Panc1 (cell line): ENCODE results near the gene SDK2. TPM values are rescaled to one million over a fixed set of nuclear protein-coding genes. Genes with fewer than 3 reads are reported as not detected.

Experiments
- ATAC-seq: fragments of 200-7000 bp; cut with Tn5 transposase; 2 replicates; pipeline ENCODE4 v1.9.1; 2020; ENCODE audit warnings: mild to moderate bottlenecking, moderate library complexity
- BruUV-seq: library from RNA; stranded (reverse); fragments of 400-500 nt; replicated peaks from 2 replicates; lab custom pipeline; 2021; lab: Mats Ljungman, UMichigan
- CTCF ChIA-PET: fragments of 300-600 bp; sonication (Branson Sonifier 250); formaldehyde crosslinking; loops from one replicate; lab custom pipeline; 2022; ENCODE audit warnings: antibody characterized with exemption; lab: Charles Lee
- POLR2A ChIA-PET: fragments of 300-600 bp; sonication (Branson Sonifier 250); formaldehyde crosslinking; loops from one replicate; lab custom pipeline; 2022; ENCODE audit warnings: antibody characterized with exemption; lab: Charles Lee
- DNase-seq: peaks from one replicate; pipeline ENCODE4 v3.0.0-alpha.2; 2010; ENCODE audit warnings: low read depth, low spot score
- H3K27ac ChIP-seq: 2 replicates; pipeline ENCODE4 v1.5.1; 2011; ENCODE audit warnings: mild to moderate bottlenecking, low read length, inconsistent platforms
- H3K27me3 ChIP-seq: fragments of 200-500 bp; sonication (Bioruptor generic); 2 replicates; pipeline ENCODE4 v1.6.0; 2014; ENCODE audit warnings: low read length, inconsistent platforms; ENCODE audit not compliant: control insufficient read depth, insufficient read depth
- H3K36me3 ChIP-seq: fragments of 200-500 bp; sonication (Bioruptor generic); 2 replicates; pipeline ENCODE4 v1.5.1; 2014; ENCODE audit warnings: inconsistent platforms, mild to moderate bottlenecking, low read length, moderate library complexity; ENCODE audit not compliant: control insufficient read depth, insufficient read depth
- H3K4me1 ChIP-seq: 2 replicates; pipeline ENCODE4 v1.5.1; 2011; ENCODE audit warnings: inconsistent platforms, mild to moderate bottlenecking, low read length, moderate library complexity; ENCODE audit not compliant: control insufficient read depth, insufficient read depth
- H3K4me3 ChIP-seq, 2 experiments: 2 replicates each; pipeline ENCODE4 v1.5.1; 2011 to 2012; ENCODE audit warnings: low read depth in 2 of 2, low read length in 2 of 2, mild to moderate bottlenecking in 2 of 2, inconsistent platforms in 1 of 2, moderate library complexity in 1 of 2
- H3K9me3 ChIP-seq: fragments of 200-500 bp; sonication (Bioruptor generic); 2 replicates; pipeline ENCODE4 v1.5.1; 2014; ENCODE audit warnings: low read depth, mild to moderate bottlenecking, inconsistent platforms, low read length, moderate library complexity; ENCODE audit not compliant: control insufficient read depth, insufficient read depth
- CTCF ChIP-seq: fragments of 450-650 bp; IDR thresholded peaks from 2 replicates; pipeline ENCODE4 v1.5.1; 2017; ENCODE audit warnings: mild to moderate bottlenecking
- POLR2AphosphoS5 ChIP-seq: IDR thresholded peaks from 2 replicates; pipeline ENCODE4 v1.6.1; 2012; ENCODE audit warnings: mild to moderate bottlenecking, low read depth, low read length, moderate library complexity
- REST ChIP-seq, 2 experiments: IDR thresholded peaks; 2 replicates each; pipeline ENCODE4 v1.6.1; 2011 to 2012; ENCODE audit warnings: low read depth in 2 of 2, control low read depth in 1 of 2, low read length in 1 of 2, mild to moderate bottlenecking in 1 of 2, moderate library complexity in 1 of 2; ENCODE audit not compliant: insufficient read depth in 1 of 2
- SIN3A ChIP-seq: IDR thresholded peaks from 2 replicates; pipeline ENCODE4 v1.6.1; 2012; ENCODE audit warnings: low read depth, mild to moderate bottlenecking, low read length, moderate library complexity, borderline replicate concordance; ENCODE audit not compliant: insufficient read depth
- TCF7L2 ChIP-seq: IDR thresholded peaks from 2 replicates; pipeline ENCODE4 v1.6.1; 2011; ENCODE audit warnings: mild to moderate bottlenecking, low read depth, low read length, inconsistent platforms
- in situ Hi-C: cut with HindIII; loops from 2 replicates; pipeline ENCODE4 v1.10.0; 2016; ENCODE audit warnings: low sequenced_read_pairs, low pct_unique_long_range_greater_than_20kb
- intact Hi-C: fragments of 100-400 bp; cut with micrococcal nuclease; formaldehyde crosslinking; loops from one replicate; pipeline ENCODE4 v1.10.0; 2022; ENCODE audit not compliant: unreplicated experiment
- total RNA-seq: library from RNA; stranded (reverse); gene quantifications from one replicate; pipeline ENCODE4 v1.2.1, GENCODE V29; 2021; ENCODE audit not compliant: unreplicated experiment

Gene SDK2
- total RNA-seq, 1 experiment from 2014 or later: 0.41 TPM

- BruUV-seq: no TSS peak
- Histone ChIP-seq H3K9me3 (no peaks in the 10 kb centered on the region), H3K4me3 (no peak overlapping the region), H3K27ac (no peak overlapping the region), H3K27me3 (no peaks in the 10 kb centered on the region), H3K4me1 (no peaks in the 10 kb centered on the region), H3K36me3 (no peaks in the 10 kb centered on the region)
- TF ChIP-seq TCF7L2 (no peak), POLR2AphosphoS5 (no peak), SIN3A (no peak), CTCF (no peak), REST (IDR thresholded peaks at IDR 0.05; ENCODE audit: insufficient read depth in 1 of 2, low read depth in 2 of 2, low read length in 1 of 2) (no peak)
- DNase-seq (no peak), ATAC-seq (no peak)
- CTCF ChIA-PET: no interaction called here
- in situ Hi-C loops: no loop called here
- intact Hi-C loops: no loop called here
- POLR2A ChIA-PET: interaction anchor here (0.6 kb wide), 1 partner anchor 24 kb away, joined by 5 read pairs; no protein-coding TSS in a partner anchor
Measured at GRCh38 chr17:73318836-73319235, 325.4 kb downstream of the SDK2 start.

- DNase-seq: no peak
- POLR2A ChIA-PET: interaction anchor here (0.6 kb wide), 1 partner anchor 24 kb away, joined by 5 read pairs; no protein-coding TSS in a partner anchor
- no peaks in the 10 kb centered on the region for H3K4me1 ChIP-seq
- H3K4me3 ChIP-seq: no peak overlapping the region
- H3K27me3 ChIP-seq: no peaks in the 10 kb centered on the region
- in situ Hi-C loops: no loop called here
- H3K9me3 ChIP-seq: no peaks in the 10 kb centered on the region
- no peaks in the 10 kb centered on the region for H3K36me3 ChIP-seq
- TF ChIP-seq TCF7L2: no peak
- TF ChIP-seq CTCF: no peak
- TF ChIP-seq SIN3A: no peak
- no peak for TF ChIP-seq POLR2AphosphoS5
- no peak; the same call in 1 of the 2 replicates for ATAC-seq
- BruUV-seq: no TSS peak
- CTCF ChIA-PET: interaction anchor here (1.3 kb wide), 1 partner anchor 12 kb away, joined by 3 read pairs; no protein-coding TSS in a partner anchor
- intact Hi-C loops: no loop called here
- no peak overlapping the region for H3K27ac ChIP-seq
Measured at GRCh38 chr17:73318427-73318813, 325.8 kb downstream of the SDK2 start.
